ENCODE results near the gene SH3PXD2A.
"Not testable (repeated sequence)": the region's sequence is repeated elsewhere in the genome, so short reads cannot be mapped to it uniquely, and the experiment has no call there.

Gene SH3PXD2A

DNA sequence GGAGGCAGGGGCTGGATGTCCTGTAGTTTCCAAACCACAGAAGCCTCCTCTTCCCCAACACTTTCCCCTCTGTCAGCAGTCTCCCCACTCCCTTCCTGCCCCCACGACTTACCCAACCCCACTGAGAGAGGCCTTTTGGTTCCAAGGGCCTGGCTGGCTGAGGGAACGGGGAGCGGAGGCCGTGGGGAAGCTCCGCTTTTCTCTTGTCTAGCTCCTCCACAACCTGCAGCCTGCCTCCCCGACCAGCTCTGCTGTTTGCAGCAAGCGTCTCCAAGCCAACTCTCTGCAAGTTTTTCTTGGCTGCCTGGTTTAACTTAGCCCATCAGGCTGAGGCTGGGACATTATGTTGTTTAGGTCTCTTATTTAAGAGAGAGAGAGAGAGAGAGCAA lies 235.0 kb downstream of the SH3PXD2A start:
- DNase-seq (ENCODE audit: low spot score) = no peak

DNA sequence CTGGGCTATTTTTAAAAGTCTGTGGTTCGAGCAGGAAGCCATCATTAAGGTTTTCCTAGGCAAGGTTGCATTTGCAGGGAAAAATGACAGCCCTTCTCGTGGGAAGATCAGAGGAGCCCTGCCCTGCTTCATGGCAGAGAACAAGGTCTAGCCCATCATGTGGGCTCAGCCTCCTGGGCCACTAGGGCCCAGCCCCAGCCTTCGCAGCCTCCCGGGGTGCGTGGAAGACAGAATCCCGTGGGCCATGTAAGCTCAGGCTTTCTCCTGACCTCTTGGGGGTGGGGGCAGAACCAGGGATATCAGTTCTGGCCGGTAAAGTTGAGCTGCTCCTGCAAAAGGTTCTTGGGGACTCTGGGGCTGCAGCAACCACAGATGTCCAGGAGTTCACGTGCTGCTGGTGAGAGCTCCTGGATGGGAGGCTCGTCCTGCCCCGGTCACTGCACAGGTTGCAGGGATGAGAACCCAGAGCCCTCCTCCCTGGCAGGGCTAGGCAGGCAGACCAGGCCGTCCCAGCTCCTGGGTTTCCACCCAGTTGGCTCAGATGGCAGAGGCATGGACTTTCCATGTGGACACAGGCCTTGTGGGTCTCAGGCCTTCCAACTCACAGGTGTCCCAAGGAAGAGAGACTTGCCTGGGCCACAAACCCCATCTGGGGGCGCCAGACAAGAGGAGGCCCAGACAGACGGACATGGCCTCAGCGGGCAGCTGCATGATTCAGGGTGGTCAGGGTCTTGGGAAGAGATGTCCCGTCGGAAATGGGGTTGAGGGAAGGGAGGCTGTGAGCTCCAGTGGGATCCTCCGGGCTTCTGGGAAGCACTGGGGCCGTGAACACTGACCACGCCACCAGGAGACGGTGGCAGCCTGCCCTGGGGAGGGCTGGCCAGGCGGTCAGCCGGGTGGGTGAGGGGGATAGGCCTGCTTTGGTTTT lies 235.7 kb downstream of the SH3PXD2A start:
- no peak for DNase-seq (ENCODE audit: low spot score)

DNA sequence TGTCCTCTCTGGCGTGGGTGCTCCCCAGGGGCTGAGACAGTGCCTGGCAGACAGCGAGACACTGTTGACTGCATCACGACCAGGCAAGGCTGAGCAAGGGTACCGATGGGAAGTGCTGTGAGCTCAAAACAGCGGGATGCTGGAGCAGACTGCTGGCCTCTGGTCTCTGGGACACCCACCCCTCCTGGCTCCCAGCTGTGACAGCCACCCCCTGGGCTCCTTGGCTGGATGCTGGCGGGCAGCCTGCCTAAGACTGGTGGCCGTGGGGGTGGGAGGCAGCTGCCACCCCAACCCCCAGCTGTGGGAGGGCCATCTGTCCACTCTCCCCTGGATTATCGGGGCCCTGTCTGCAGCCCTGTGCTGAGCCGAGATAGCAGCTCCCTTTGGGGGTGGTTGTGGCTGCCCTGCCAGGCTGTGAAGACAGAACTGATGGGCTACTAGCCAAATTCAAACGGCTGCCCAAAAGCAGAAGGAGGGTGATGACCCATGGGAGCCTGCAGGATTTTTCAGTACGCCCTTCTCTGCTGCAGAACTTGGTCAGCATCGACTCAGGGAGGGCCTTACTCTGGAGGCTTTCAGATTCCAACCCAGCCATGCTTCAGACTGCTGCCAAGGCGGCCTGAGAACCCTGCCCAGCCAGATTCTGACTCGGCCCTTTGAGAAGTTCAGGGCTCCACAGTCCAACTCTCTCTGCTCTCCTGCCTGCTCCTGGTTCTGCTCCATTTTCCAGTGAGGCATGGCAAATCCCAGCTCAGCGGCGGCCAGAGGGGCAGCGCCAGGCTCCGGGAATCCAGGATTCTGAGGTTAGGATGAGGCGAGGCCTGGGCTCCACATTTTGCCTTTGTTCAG lies 236.6 kb downstream of the SH3PXD2A start:
- DNase-seq (ENCODE audit: low spot score) = no peak

DNA sequence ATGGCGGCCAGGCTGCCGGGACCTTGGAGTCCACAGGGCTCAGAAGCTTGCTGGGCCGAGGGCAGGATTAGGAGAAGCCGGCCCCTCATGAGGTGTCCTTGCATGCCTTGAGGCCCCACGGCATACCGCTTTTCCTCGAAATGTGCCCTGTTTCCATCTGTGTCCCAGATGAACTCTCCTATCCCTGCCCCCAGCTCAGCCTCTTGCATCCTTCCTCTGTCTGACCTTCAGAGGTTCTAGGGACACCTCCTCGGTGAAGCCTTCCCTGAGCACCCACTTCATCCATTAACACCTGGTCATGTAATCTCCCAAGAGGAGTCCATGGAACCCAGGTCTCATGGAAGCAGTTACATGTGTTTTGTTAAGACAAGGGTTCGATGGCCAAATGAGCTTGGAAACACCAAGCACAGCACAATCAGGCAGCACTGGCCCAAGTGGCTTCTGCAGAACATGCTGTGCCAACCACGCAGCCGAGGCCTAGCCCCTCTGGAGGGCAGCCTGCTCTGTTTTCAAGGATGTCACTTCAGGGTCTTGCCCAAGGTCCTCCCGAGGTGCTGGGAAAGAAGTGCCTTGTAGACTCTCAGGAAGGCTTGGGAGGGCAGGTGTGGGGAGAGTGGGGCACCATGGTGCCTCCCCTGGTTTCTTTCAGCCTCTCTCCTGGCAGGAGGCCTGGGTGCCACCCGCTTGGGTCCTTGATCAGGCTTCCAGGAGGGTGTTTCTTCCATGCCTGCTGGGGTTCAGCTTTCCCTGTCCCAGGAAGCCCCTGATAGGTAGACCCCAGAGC lies 237.6 kb downstream of the SH3PXD2A start:
- DNase-seq (ENCODE audit: low spot score) = no peak

DNA sequence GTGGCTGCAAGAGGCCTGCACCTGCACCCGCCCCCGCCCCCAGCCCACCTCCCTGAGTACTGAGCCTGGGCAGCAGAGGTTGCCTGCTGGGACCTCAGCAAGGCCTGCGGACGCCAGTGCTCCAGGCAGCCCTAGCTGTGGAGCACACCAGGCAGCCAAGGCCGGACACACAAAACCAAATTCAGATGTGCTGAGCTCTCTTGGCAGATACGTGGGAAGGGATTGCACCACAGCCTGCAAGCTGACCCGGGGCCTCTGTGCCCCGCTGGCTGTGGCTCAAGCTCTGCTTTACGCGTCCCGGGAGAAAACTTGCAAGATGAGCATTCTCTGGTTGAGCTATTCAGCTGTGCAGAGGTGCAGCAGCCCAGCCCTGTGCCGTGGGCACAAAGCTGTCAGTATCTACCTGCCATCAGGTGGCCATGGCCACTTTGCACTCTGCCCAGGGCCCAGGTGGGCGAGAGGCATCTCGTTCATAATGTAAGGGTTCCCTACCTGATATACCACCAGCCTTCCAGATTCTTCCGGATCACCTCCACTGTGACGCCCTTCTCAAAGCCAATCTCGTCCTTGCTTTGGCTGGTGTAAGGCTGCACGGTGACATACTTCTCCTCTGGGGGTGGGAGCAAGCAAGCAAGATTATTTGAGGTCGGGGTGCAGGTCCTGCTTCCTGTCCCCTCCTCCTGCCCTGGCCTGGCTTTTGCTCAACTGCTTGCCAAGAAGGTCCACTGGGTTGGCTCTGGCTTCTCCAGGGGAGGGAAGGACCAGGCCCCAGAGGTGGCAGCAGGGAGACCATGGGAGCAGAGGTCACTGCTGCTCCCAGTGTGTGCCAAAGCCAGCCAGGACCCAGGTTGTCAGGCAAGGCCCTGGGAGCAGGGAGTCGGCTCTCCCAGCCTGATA lies 238.4 kb downstream of the SH3PXD2A start:
- DNase-seq (ENCODE audit: low spot score) = no peak

DNA sequence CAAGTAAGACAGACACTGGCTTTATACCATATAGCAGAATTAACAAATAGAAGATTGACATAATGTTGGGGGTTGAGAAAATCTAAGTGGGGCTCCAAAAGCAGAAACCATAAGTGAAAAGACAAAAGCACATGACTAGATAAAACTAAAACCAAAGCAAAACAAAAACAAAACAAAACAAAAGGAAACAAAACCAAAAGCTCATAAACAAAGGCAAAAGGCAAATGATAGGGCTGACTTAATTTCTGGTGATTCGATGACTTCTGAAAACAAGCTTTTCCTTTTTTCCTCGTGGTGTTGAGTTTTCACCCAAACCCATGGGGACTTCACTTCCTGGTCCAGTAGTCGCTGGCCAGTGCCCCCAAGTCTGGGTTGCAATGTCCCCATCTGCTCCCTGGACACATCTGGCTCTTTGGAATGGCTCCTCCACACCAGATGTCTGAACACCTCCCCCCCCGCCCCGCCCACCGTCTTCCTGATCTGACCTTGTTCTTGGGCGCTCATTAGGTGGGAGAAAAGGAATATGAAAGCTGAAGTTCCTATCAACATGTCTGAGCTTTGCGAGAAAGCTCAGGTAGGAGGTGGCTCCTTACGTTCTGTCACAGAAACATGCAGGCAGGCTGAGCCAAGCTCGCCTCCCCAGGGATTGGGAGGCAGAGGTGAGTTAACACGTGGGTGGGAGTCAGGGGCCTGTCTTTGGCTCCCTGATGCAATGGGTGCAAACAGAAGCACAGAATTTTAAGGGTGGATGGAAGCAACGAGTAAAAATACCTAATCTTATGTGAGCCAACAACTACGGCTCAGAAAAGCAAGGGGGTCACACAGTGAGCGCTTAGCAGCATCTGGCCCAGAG lies 240.8 kb downstream of the SH3PXD2A start:
- DNase-seq (ENCODE audit: low spot score) = no peak

DNA sequence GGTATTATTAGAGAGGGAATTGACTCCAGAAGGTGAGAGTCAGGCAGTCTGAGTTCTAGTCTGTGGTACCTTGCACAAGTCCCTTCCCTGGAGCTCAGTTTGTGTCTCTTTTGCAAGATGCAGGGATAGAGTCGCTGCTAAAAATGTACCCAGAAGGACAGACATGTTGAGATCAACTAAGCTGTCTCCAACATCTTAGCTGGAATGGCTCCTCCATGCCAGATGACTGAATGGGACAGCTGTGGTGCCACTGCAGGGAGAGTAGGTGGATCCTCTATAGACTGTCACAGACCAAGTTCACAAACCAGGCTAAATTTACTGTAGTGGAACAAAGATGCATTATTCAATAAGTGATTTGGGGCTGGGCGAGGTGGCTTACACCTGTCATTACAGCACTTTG lies 241.8 kb downstream of the SH3PXD2A start:
- DNase-seq (ENCODE audit: low spot score) = no peak

DNA sequence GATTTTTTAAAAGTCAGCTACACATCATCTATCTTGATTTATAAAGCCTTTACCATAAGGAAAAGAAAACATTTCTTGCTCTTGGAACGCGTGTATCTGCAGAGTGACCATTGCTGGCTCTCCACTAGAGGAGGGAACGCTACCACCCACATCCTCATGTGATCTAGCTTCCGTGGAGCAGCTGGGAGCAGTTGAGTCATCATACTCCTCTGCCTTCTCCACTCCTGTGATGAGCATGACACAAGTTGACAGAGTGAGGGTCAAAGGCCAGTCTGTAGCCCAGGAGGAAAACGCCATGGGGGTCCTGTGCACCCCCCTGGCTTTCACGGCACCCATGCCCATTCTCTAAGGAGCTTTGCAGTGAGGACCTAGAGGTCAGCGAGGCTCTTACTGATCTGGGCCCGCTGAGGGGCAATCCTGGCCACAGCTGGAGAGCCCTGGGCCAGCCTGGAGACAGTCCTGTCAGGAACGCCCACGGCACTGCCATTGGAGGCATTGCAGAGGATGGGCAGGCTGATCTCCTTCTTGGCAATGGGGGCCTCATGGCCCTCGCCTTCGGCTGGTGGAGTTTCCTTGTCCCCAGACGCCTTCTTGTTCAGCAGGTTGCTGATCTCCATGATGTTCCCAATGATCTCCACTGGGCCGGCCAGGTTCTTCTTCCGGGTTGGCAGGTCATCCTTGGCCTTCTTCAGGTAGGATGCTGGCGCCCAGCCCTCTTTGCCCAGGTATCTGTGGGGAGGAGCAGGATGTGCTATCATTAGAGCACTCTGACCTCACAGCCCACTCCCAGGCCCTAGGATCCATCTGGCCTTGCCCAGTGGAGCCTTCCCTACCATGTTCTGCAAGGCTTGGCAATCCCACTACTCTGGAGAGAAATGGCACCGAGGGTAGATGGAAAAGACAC lies 242.7 kb downstream of the SH3PXD2A start:
- DNase-seq (ENCODE audit: low spot score) = no peak

DNA sequence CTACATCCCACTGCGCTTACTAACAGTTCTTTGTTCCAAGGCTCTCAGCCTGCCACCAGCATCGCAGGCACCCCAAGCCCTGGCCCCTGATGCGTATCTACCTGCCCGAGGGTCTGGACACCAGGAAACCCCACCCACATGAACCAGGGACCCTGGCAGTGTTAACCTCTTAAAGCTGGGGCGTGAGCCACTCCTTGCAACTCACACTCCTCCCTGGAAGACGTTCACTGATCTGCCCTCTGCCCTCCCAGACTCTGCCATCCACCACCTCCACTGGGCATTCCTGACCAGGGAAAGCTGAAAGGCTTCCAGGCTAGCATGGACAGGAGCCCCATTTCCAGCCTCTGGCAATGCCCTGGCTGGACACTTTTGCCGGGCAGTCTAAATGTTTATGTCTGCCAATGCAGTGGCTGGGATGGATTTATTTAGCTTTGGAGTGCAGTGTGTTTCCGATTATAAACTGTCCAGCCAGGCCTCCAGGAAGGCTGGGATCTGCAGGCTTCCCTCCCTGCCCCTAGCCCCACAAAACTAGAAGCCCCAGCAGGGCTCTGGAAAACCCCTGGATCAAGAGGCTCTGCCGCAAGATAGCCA lies 244.4 kb downstream of the SH3PXD2A start:
- no peak for DNase-seq (ENCODE audit: low spot score)

DNA sequence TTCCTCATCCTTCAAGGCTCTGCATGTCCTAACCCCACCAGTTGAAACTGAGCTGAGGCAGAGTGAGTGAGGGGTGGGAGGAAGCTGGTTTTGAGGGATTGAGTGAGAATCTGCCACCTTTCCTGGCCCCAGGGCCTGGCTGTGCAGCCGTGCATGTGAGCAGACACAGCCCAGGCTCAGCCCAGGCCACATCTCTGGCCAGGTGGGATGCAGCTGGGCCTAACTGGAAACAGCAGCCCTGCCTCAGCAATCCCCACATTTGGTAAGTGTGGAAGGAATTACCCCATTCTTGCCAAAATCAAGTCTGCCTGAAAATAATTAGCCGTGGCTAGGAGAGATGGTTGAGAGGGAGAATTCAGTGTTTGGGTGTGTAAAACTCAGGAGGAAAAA lies 245.3 kb downstream of the SH3PXD2A start:
- no peak for DNase-seq (ENCODE audit: low spot score)

DNA sequence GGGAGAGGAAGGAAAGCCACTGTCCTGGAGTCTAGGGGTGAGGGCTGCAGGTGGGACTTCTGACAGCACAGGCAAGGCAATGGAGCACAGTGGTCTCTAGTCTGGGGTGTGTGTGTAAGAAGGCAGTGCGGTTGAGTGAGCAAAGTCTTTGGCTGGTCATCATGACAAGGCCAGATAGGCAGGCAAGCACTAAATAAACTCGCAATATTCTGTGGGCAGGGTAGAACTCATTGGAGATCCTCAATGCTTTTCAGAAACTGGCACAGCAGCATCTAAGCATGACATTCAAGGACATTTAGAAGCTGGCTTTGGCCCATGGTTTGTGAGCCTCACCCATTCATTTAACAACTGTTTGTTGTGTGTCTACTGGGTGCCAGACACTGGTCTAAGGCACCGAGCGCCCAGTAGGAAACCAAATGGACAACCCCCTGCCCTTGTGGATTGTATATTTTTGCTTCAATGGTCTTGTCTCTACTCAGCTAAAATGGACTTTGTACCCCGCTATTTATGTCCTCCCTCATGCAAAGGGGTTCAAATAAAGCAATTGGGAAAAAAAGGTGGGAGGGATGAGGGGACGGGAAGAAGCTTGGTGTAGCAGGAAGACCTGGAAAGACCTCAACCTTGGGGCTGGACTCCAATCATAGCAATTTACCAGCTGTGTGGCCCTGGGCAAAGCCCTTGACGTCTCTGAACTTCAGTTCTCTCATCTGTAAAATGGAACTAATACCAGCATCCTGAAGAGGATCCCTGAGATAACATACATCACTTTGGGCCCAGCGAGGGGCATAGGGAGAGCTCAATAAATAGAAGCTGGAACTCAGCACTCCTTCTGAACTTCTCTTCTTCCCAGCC lies 245.9 kb downstream of the SH3PXD2A start:
- no peak for DNase-seq (ENCODE audit: low spot score)

DNA sequence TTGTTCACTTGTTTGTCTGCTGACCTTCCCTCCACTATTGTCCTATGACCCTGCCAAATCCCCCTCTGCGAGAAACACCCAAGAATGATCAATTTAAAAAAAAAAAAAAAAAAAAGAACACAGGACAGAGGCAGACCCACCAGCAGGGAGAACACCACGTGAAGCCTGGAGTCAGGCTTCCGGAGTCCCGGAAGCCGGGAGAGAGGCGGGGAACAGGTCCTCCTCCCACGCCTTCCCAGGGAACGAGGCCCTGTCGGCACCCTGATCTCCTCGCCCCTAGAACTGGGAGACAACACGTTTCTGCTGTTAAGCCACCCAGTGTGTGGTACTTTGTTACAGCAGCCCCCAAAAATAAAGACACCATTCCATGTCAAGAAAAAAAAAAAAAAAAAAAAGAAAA lies 247.3 kb downstream of the SH3PXD2A start:
- not testable (repeated sequence) for DNase-seq (ENCODE audit: low spot score)

DNA sequence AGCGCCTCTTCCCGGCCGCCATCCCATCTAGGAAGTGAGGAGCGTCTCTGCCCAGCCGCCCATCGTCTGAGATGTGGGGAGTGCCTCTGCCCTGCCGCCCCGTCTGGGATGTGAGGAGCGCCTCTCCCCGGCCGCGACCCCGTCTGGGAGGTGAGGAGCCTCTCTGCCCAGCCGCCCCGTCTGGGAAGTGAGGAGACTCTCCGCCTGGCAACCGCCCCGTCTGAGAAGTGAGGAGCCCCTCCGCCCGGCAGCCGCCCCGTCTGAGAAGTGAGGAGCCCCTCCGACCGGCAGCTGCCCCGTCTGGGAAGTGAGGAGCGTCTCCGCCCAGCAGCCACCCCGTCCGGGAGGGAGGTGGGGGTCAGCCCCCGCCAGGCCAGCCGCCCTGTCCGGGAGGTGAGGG lies 248.3 kb downstream of the SH3PXD2A start:
- DNase-seq (ENCODE audit: low spot score) = not testable (repeated sequence)

DNA sequence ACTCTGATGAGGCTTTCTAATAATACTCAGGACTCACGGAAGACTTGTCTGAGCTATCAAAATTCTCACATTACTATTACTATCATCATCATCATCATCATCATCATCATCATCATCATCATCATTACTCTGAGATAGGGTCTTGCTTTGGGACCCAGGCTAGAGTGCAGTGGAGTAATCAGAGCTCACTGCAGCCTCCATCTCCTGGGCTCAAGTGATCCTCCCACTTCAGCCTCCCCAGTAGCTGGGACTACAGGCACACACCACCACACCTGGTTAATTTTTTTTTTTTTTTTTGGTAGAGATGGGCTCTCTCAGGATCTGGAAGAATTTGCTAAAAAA lies 249.3 kb downstream of the SH3PXD2A start:
- not testable (repeated sequence) for DNase-seq (ENCODE audit: low spot score)

DNA sequence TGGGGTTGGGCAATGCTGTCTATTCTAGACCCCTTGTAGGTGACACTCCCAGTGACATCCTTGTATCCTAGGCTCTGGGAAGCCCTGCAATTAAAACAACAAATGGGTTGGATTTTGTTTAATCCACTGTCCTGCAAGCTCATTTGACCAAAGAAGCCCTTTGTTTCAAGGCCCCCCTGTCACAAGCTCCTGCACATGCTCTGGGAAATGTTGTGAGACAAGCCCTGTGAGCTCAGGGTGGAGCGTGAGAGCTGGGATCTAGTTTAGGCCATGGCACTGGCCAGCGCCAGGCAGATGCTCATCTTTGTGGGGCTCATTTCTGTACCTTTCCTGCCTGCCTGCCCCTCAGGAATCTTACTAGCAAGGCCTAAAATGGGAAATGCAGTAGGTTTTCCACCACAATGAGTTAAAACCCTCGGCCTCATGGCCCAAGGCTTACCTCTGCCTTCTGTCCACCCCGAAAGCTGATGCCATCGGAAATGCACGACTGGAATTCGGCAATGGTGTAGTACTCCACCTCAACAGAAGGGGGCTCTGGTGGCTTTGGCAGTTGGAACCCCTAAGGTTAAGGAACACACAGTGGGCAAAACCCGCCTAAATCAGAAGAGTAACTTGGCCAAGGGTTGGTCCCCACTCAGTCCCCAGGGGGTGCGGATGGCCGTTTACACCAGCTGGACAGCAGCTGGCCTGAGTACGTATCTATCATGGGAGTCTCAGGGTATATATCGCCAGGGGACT lies 249.8 kb downstream of the SH3PXD2A start:
- DNase-seq (ENCODE audit: low spot score) = no peak

DNA sequence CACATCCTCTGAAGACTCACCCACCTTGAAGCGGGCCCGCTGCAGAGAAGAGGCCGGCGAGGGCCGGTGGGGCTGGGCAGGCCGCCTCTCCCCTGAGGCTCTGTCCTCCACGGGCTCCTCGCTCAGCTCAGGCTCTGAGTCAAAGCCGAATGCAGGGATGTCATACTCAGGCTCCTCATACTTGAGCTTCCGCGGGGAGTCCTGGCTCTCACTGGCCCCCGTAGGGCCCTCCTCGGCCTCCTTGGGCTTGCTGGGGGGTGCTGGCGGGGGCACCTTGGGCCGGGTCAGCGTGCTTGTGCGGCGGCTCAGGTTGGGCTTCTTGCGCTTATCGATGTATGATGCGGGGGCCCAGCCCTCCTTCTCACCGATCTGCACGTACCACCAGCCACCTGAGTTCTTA lies 252.0 kb downstream of the SH3PXD2A start:
- DNase-seq (ENCODE audit: low spot score) = no peak

DNA sequence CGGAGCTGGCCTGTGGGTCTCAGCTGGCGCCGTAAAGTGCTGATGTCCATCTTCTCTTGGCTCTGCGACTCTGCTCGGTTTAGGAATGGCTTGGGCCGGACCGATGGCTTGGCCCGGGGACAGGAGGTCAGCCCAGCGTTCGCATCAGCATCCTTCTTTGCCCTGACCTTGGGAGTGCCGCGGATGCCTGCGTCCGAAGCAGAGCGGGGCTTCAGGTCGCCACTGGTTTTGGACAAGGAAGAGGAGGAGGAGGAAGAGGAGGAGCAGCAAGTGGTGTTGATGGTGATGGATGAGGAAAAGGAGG lies 252.6 kb downstream of the SH3PXD2A start:
- DNase-seq (ENCODE audit: low spot score) = no peak

All from ecto neural progenitor cell (in vitro differentiated cells).